Measurements from ENCODE around the gene TCIRG1.
"Not testable (repeated sequence)": the region's sequence is repeated elsewhere in the genome, so short reads cannot be mapped to it uniquely, and the experiment has no call there.

The TCIRG1 gene

DNA sequence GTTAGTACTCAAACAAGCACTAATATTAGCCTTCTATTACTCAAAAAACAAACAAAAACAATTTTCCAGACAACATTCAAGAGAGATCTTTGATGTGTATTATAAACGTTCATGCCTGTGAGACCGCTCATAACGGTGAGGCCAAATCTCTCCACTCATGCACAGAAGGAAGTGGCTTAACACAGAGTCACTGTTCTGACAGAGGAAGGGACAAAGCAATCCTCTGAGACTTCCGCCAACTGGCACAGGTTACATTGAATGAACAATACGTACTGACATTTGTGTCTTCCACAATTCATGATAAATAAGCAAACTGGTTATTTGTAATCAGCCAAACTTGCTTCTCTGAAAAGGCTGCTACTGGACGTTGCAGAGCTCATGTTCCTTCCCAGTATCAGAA lies 51.9 kb downstream of the TCIRG1 start:
- H3K9me3 ChIP-seq (ENCODE audit: severe bottlenecking) = no peaks in the 10 kb centered on the region
- H3K4me3 ChIP-seq (ENCODE audit: severe bottlenecking) = no peak overlapping the region
- H3K4me1 ChIP-seq (ENCODE audit: insufficient read depth, poor library complexity, severe bottlenecking) = no peaks in the 10 kb centered on the region
- H3K27ac ChIP-seq (ENCODE audit: poor library complexity, severe bottlenecking) = no peak overlapping the region
- TF ChIP-seq, protein P1, sequence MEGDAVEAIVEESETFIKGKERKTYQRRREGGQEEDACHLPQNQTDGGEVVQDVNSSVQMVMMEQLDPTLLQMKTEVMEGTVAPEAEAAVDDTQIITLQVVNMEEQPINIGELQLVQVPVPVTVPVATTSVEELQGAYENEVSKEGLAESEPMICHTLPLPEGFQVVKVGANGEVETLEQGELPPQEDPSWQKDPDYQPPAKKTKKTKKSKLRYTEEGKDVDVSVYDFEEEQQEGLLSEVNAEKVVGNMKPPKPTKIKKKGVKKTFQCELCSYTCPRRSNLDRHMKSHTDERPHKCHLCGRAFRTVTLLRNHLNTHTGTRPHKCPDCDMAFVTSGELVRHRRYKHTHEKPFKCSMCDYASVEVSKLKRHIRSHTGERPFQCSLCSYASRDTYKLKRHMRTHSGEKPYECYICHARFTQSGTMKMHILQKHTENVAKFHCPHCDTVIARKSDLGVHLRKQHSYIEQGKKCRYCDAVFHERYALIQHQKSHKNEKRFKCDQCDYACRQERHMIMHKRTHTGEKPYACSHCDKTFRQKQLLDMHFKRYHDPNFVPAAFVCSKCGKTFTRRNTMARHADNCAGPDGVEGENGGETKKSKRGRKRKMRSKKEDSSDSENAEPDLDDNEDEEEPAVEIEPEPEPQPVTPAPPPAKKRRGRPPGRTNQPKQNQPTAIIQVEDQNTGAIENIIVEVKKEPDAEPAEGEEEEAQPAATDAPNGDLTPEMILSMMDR (IDR thresholded peaks at IDR 0.05; ENCODE audit: poor library complexity, severe bottlenecking) = no peak
- no peaks in the 10 kb centered on the region for H3K36me3 ChIP-seq (ENCODE audit: low read depth)
- DNase-seq (ENCODE audit: low spot score) (no peak), ATAC-seq (ENCODE audit: low read depth) (no peak)
- no peaks in the 10 kb centered on the region for H3K27me3 ChIP-seq (ENCODE audit: insufficient read depth, poor library complexity, severe bottlenecking)

GRCh38 chr11:68092411-68092810 lies 53.6 kb downstream of the TCIRG1 start:
- Histone ChIP-seq H3K27me3 (ENCODE audit: insufficient read depth, poor library complexity, severe bottlenecking) (no peaks in the 10 kb centered on the region), H3K9me3 (ENCODE audit: severe bottlenecking) (no peaks in the 10 kb centered on the region), H3K4me3 (ENCODE audit: severe bottlenecking) (no peak overlapping the region), H3K36me3 (ENCODE audit: low read depth) (no peaks in the 10 kb centered on the region), H3K27ac (ENCODE audit: poor library complexity, severe bottlenecking) (no peak overlapping the region), H3K4me1 (ENCODE audit: insufficient read depth, poor library complexity, severe bottlenecking) (no peaks in the 10 kb centered on the region)
- no peak for DNase-seq (ENCODE audit: low spot score)
- no peak for ATAC-seq (ENCODE audit: low read depth)
- TF ChIP-seq, protein P1 (IDR thresholded peaks at IDR 0.05; ENCODE audit: poor library complexity, severe bottlenecking) = no peak

DNA sequence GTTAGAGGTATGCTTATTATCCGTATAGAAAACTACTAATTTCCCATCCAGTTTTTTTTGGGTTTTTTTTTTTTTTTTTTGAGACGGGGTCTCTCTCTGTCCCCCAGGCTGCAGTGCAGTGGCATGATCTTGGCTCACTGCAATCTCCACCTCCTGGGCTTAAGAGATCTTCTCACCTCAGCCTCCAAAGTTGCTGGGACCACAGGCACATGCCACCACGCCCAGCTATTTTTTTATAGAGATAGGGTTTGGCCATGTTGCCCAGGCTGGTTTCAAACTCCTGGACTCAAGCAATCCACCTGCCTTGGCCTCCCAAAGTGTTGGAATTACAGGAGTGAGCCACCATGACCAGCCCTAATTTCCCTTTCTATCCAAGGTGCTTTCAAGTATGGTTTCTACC lies 54.1 kb downstream of the TCIRG1 start:
- not testable (repeated sequence) for H3K36me3 ChIP-seq (ENCODE audit: low read depth); H3K9me3 ChIP-seq (ENCODE audit: severe bottlenecking); H3K4me1 ChIP-seq (ENCODE audit: insufficient read depth, poor library complexity, severe bottlenecking); ATAC-seq (ENCODE audit: low read depth); H3K4me3 ChIP-seq (ENCODE audit: severe bottlenecking); H3K27me3 ChIP-seq (ENCODE audit: insufficient read depth, poor library complexity, severe bottlenecking); H3K27ac ChIP-seq (ENCODE audit: poor library complexity, severe bottlenecking); DNase-seq (ENCODE audit: low spot score)

- no peak for ATAC-seq (ENCODE audit: low read depth)
- no peak overlapping the region for H3K27ac ChIP-seq (ENCODE audit: poor library complexity, severe bottlenecking)
- H3K4me3 ChIP-seq (ENCODE audit: severe bottlenecking) = no peak overlapping the region
- H3K36me3 ChIP-seq (ENCODE audit: low read depth) = no peaks in the 10 kb centered on the region
- TF ChIP-seq, protein P1 (IDR thresholded peaks at IDR 0.05; ENCODE audit: poor library complexity, severe bottlenecking) = no peak
- no peaks in the 10 kb centered on the region for H3K9me3 ChIP-seq (ENCODE audit: severe bottlenecking)
- no peaks in the 10 kb centered on the region for H3K4me1 ChIP-seq (ENCODE audit: insufficient read depth, poor library complexity, severe bottlenecking)
- H3K27me3 ChIP-seq (ENCODE audit: insufficient read depth, poor library complexity, severe bottlenecking) = no peaks in the 10 kb centered on the region
- DNase-seq (ENCODE audit: low spot score) = no peak
Measured at GRCh38 chr11:68093565-68093964, 54.7 kb downstream of the TCIRG1 start.

GRCh38 chr11:68096962-68097361 lies 58.1 kb downstream of the TCIRG1 start:
- no peak overlapping the region for H3K27ac ChIP-seq (ENCODE audit: poor library complexity, severe bottlenecking)
- TF ChIP-seq, protein P1 (IDR thresholded peaks at IDR 0.05; ENCODE audit: poor library complexity, severe bottlenecking) = no peak
- ATAC-seq (ENCODE audit: low read depth) = no peak

More at GRCh38 chr11:68096962-68097361, 58.1 kb downstream of the TCIRG1 start:
- DNase-seq (ENCODE audit: low spot score) = no peak
- Histone ChIP-seq H3K4me3 (ENCODE audit: severe bottlenecking) (no peak overlapping the region), H3K36me3 (ENCODE audit: low read depth) (no peaks in the 10 kb centered on the region), H3K4me1 (ENCODE audit: insufficient read depth, poor library complexity, severe bottlenecking) (no peaks in the 10 kb centered on the region), H3K27me3 (ENCODE audit: insufficient read depth, poor library complexity, severe bottlenecking) (no peaks in the 10 kb centered on the region), H3K9me3 (ENCODE audit: severe bottlenecking) (no peaks in the 10 kb centered on the region)
